ENCODE measurements around the gene TNIK. TPM values are rescaled to one million over a fixed set of nuclear protein-coding genes. Genes with fewer than 3 reads are reported as not detected.

TNIK gene
- total and polyA plus RNA-seq, 10 of the 15 experiments (the other 5 are each of a cell fraction or from before 2014, with no cell fraction given) = 13.9 to 74.3 (median 48.2) TPM

GRCh38 chr3:171323938-171324536 lies 136.2 kb downstream of the TNIK start:
- ChIA-PET POLR2A (interaction anchor here (0.5 to 1.8 kb wide), 8 partner anchors 11 to 138 kb away, joined by 3 to 4 read pairs (median 4); no protein-coding TSS in a partner anchor), CTCF (interaction anchor here (0.9 to 2.5 kb wide), 5 partner anchors 8 to 74 kb away, joined by 3 to 16 read pairs (median 4); no protein-coding TSS in a partner anchor), SMC1A (ENCODE audit: uncharacterized antibody, unreplicated experiment) (interaction anchor here (0.6 to 2.1 kb wide), 20 partner anchors 8 to 169 kb away, joined by 3 to 9 read pairs (median 4); no protein-coding TSS in a partner anchor), RAD21 (ENCODE audit: unreplicated experiment) (interaction anchor here (0.7 to 1.4 kb wide), 10 partner anchors 10 to 116 kb away, joined by 3 to 4 read pairs (median 3); no protein-coding TSS in a partner anchor)
- FAIRE-seq (no peak), ATAC-seq (no peak; the same call in 2 of the 3 replicates), DNase-seq (ENCODE audit: low read depth, low spot score) (no peak)
- intact Hi-C loops (cut with micrococcal nuclease; ENCODE audit: unreplicated experiment) = no loop called here
- H3K4me2 ChIP-seq (ENCODE audit: control insufficient read depth, insufficient read depth) = peak overlapping the region; percentile 10; the same call in 1 of the 2 replicates
- no TSS peak for BruUV-seq (replicated peaks)
- H2AFZ ChIP-seq (ENCODE audit: control insufficient read depth, low read depth, low read length) = no peak overlapping the region
- 98% methylated on average over 3 of the region's 3 CpGs for WGBS (ENCODE audit: insufficient coverage, insufficient replicate concordance, low lambda C conversion rate, missing lambda C conversion rate)
- no peak for TF ChIP-seq HDAC2 (IDR thresholded peaks at IDR 0.05)
- no peak overlapping the region for H3K9ac ChIP-seq (ENCODE audit: control insufficient read depth, insufficient read depth, low read length)
- H3K36me3 ChIP-seq (ENCODE audit: control insufficient read depth in 2 of 2, insufficient read depth in 2 of 2, low read length in 1 of 2) = no peaks in the 10 kb centered on the region
- H3K4me3 ChIP-seq = no peak overlapping the region
- H3K27me3 ChIP-seq (replicated peaks in 1 of 2; ENCODE audit: control insufficient read depth in 2 of 2, insufficient read depth in 2 of 2, low read length in 1 of 2) = no peaks in the 10 kb centered on the region
- in situ Hi-C loops (cut with MboI) = no loop called here
- H3K4me1 ChIP-seq (ENCODE audit: control insufficient read depth, insufficient read depth, low read length) = peaks cover 26% of the 10 kb centered on the region
- H3K27ac ChIP-seq (ENCODE audit: control insufficient read depth, insufficient read depth) = peak overlapping the region; percentile 35; the same call in 1 of the 2 replicates
- no peaks in the 10 kb centered on the region for H4K20me1 ChIP-seq (ENCODE audit: control insufficient read depth, insufficient read depth)
- peaks cover 92% of the 10 kb centered on the region for H3K79me2 ChIP-seq (ENCODE audit: control insufficient read depth, insufficient read depth, low read length)
- H3K9me3 ChIP-seq (replicated peaks; ENCODE audit: control insufficient read depth, insufficient read depth, low read length) = no peaks in the 10 kb centered on the region; the same call in 1 of the 3 replicates

DNA sequence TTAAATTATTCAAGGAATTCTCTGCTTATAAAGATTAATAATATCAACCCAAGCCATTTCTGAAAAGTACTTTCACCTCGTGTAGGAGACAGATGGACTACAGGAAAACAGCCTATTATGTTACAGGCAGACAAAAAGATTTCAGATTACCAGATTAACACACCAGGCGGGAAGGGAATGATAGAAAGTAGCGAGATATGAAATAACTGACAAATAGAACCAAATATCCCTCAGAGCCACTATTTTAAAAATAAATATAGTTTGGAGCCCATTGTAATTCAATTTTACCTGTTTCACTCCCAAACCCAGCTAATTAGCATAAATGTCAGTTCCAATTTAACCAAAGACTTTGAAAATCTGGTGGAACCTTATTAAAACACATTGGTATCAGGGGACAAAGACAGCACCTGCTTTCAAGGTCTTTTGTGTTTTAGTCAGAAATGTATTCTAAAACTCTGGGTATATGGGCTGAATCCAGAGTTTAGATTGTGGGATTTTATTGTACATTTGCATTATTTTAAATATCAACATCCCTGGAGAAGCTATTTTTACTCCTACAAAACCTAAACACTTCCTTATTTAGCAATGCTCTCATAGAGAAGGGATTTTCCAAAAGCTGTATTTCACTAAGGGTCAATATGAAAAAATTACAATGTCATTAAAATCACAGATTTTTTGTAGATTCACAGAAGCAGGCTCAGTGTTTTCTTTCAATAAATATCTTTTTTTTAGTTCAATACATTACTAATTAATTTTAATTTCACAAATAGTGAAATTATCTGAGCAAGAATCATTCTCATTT lies 138.4 kb downstream of the TNIK start:
- WGBS (ENCODE audit: insufficient coverage, insufficient replicate concordance, low lambda C conversion rate, missing lambda C conversion rate) = 31% methylated on average over 3 of the region's 3 CpGs
- H3K27ac ChIP-seq (ENCODE audit: control insufficient read depth, insufficient read depth) = peak overlapping the region; percentile 50
- H4K20me1 ChIP-seq (ENCODE audit: control insufficient read depth, insufficient read depth) = no peaks in the 10 kb centered on the region
- H2AFZ ChIP-seq (ENCODE audit: control insufficient read depth, low read depth, low read length) = no peak overlapping the region
- no peak for DNase-seq (ENCODE audit: low read depth, low spot score)
- H3K4me3 ChIP-seq = no peak overlapping the region
- no TSS peak for BruUV-seq (replicated peaks)
- ChIA-PET CTCF (interaction anchor here (0.6 to 4.9 kb wide), 3 partner anchors 10 to 1379 kb away, joined by 3 to 16 read pairs (median 3); no protein-coding TSS in a partner anchor), POLR2A (interaction anchor here (1.0 to 2.2 kb wide), 4 partner anchors 13 to 36 kb away, joined by 3 to 6 read pairs (median 4); no protein-coding TSS in a partner anchor), RAD21 (ENCODE audit: unreplicated experiment) (interaction anchor here (0.6 to 1.9 kb wide), 9 partner anchors 8 to 157 kb away, joined by 3 to 6 read pairs (median 3); no protein-coding TSS in a partner anchor), SMC1A (ENCODE audit: uncharacterized antibody, unreplicated experiment) (interaction anchor here (0.6 to 3.8 kb wide), 11 partner anchors 9 to 275 kb away, joined by 3 to 33 read pairs (median 3); no protein-coding TSS in a partner anchor)
- FAIRE-seq = no peak
- no peak overlapping the region for H3K4me2 ChIP-seq (ENCODE audit: control insufficient read depth, insufficient read depth)
- H3K36me3 ChIP-seq (ENCODE audit: control insufficient read depth in 2 of 2, insufficient read depth in 2 of 2, low read length in 1 of 2) = 0 out of 4 replicates have a peak, but pooled peaks cover 0 to 3% of the 10 kb centered on the region in 2 experiments
- peaks cover 11% of the 10 kb centered on the region for H3K4me1 ChIP-seq (ENCODE audit: control insufficient read depth, insufficient read depth, low read length)
- H3K27me3 ChIP-seq (replicated peaks in 1 of 2; ENCODE audit: control insufficient read depth in 2 of 2, insufficient read depth in 2 of 2, low read length in 1 of 2) = no peaks in the 10 kb centered on the region
- no peak overlapping the region for H3K9ac ChIP-seq (ENCODE audit: control insufficient read depth, insufficient read depth, low read length)
- intact Hi-C loops (cut with micrococcal nuclease; ENCODE audit: unreplicated experiment) (no loop called here), in situ Hi-C loops (cut with MboI) (no loop called here)
- no peak; the same call in 2 of the 3 replicates for ATAC-seq
- no peaks in the 10 kb centered on the region; the same call in 2 of the 3 replicates for H3K9me3 ChIP-seq (replicated peaks; ENCODE audit: control insufficient read depth, insufficient read depth, low read length)
- peaks cover 90% of the 10 kb centered on the region for H3K79me2 ChIP-seq (ENCODE audit: control insufficient read depth, insufficient read depth, low read length)
- TF ChIP-seq ZNF274 (IDR thresholded peaks at IDR 0.05; ENCODE audit: insufficient read depth, insufficient read length) (no peak), SMAD5 (IDR thresholded peaks at IDR 0.05; ENCODE audit: low read depth) (no peak), NFIC (IDR thresholded peaks at IDR 0.05; ENCODE audit: low read depth, low read length) (no peak), MXI1 (IDR thresholded peaks at IDR 0.05; ENCODE audit: low read depth, low read length) (no peak), SRF (IDR thresholded peaks at IDR 0.05; ENCODE audit: low read depth in 2 of 2, low read length in 2 of 2) (peak in 1 of 2 experiments; percentile 23; a peak in 1 of 4 replicates), MEF2A (IDR thresholded peaks at IDR 0.05; ENCODE audit: insufficient read depth, low read depth, low read length) (0 out of 2 replicates have a peak, but pooled peaks have one; percentile 3), SMC3 (IDR thresholded peaks at IDR 0.05; ENCODE audit: borderline replicate concordance, low read length) (no peak), TAF1 (IDR thresholded peaks at IDR 0.05; ENCODE audit: borderline replicate concordance, low read depth, low read length) (no peak)
- TF ChIP-seq, protein P1, sequence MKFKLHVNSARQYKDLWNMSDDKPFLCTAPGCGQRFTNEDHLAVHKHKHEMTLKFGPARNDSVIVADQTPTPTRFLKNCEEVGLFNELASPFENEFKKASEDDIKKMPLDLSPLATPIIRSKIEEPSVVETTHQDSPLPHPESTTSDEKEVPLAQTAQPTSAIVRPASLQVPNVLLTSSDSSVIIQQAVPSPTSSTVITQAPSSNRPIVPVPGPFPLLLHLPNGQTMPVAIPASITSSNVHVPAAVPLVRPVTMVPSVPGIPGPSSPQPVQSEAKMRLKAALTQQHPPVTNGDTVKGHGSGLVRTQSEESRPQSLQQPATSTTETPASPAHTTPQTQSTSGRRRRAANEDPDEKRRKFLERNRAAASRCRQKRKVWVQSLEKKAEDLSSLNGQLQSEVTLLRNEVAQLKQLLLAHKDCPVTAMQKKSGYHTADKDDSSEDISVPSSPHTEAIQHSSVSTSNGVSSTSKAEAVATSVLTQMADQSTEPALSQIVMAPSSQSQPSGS (IDR thresholded peaks at IDR 0.05; ENCODE audit: low read length) = 0 out of 2 replicates have a peak, but pooled peaks have one; percentile 2
- TF ChIP-seq, protein P2, sequence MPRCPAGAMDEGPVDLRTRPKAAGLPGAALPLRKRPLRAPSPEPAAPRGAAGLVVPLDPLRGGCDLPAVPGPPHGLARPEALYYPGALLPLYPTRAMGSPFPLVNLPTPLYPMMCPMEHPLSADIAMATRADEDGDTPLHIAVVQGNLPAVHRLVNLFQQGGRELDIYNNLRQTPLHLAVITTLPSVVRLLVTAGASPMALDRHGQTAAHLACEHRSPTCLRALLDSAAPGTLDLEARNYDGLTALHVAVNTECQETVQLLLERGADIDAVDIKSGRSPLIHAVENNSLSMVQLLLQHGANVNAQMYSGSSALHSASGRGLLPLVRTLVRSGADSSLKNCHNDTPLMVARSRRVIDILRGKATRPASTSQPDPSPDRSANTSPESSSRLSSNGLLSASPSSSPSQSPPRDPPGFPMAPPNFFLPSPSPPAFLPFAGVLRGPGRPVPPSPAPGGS (IDR thresholded peaks at IDR 0.05; ENCODE audit: borderline replicate concordance, insufficient read depth, low read depth, low read length, poor library complexity, severe bottlenecking) = no peak

Data from GM12878 (cell line).